ENCODE measurements around the gene CATSPER3.

DNA sequence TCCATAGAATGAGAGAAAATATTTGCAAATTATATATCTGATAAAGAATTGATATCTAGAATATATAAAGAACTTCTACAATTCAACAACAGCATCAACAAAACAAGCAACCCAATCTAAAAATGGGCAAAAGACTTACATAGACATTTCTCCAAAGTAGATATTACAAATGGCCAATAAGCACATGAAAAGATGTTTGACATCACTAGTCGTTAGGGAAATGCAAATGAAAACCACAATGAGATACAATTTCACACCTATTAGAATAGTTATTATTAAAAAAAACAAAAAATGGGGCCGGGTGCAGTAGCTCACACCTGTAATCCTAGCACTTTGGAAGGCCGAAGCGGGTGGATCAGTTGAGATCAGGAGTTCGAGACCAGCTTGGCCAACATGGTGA, 24.4 kb downstream of the CATSPER3 start:
- TF ChIP-seq CTCF (IDR thresholded peaks at IDR 0.05; ENCODE audit: insufficient read depth, low read length): no peak
- TF ChIP-seq POLR2AphosphoS5 (IDR thresholded peaks at IDR 0.05; ENCODE audit: low read depth): no peak
- TF ChIP-seq SPI1 (IDR thresholded peaks at IDR 0.05; ENCODE audit: borderline replicate concordance, low read depth): no peak
- TF ChIP-seq GABPA (IDR thresholded peaks at IDR 0.05; ENCODE audit: low read depth): no peak
